Neuronal stem cell (in vitro differentiated cells): ENCODE data around the gene SYNPO.

Experiments
- DNase-seq: peaks from one replicate; pipeline ENCODE4 v3.0.0-alpha.2; 2013; ENCODE audit warnings: low spot score
- H2AFZ ChIP-seq: one replicate; pipeline ENCODE4 v1.6.1; 2013; ENCODE audit warnings: mild to moderate bottlenecking, low read length, inconsistent platforms
- H2AK5ac ChIP-seq: 2 replicates; pipeline ENCODE4 v1.6.1; 2013; ENCODE audit warnings: low read depth, mild to moderate bottlenecking, inconsistent platforms, low read length, moderate library complexity, mixed read lengths
- H2BK120ac ChIP-seq: 2 replicates; pipeline ENCODE4 v1.6.1; 2013; ENCODE audit warnings: low read depth, mild to moderate bottlenecking, inconsistent platforms, low read length, moderate library complexity, mixed read lengths
- H2BK12ac ChIP-seq: one replicate; pipeline ENCODE4 v1.6.1; 2013; ENCODE audit warnings: low read length, inconsistent platforms
- H2BK15ac ChIP-seq: 2 replicates; pipeline ENCODE4 v1.6.1; 2013; ENCODE audit warnings: mild to moderate bottlenecking, low read length, inconsistent platforms, mixed read lengths
- H2BK5ac ChIP-seq: one replicate; pipeline ENCODE4 v1.6.1; 2013; ENCODE audit warnings: inconsistent platforms, mild to moderate bottlenecking, low read length, moderate library complexity
- H3K14ac ChIP-seq: one replicate; pipeline ENCODE4 v1.6.1; 2013; ENCODE audit warnings: low read length, inconsistent platforms
- H3K18ac ChIP-seq: 2 replicates; pipeline ENCODE4 v1.6.1; 2013; ENCODE audit warnings: low read length, inconsistent platforms
- H3K23ac ChIP-seq: 2 replicates; pipeline ENCODE4 v1.6.1; 2013; ENCODE audit warnings: low read depth, mild to moderate bottlenecking, mixed read lengths, low read length, inconsistent platforms; ENCODE audit not compliant: poor library complexity
- H3K27ac ChIP-seq: replicated peaks from 3 replicates; pipeline ENCODE4 v1.5.1; 2013; ENCODE audit warnings: low read length, inconsistent platforms
- H3K27me3 ChIP-seq, 3 experiments: 2 replicates each; pipeline ENCODE4 v1.6.1; 2013; ENCODE audit warnings: low read length in 3 of 3, mild to moderate bottlenecking in 2 of 3, inconsistent platforms in 1 of 3, low read depth in 1 of 3, mixed read lengths in 1 of 3, moderate library complexity in 1 of 3; ENCODE audit not compliant: control insufficient read depth in 3 of 3, insufficient read depth in 3 of 3
- H3K36me3 ChIP-seq, 2 donors: replicated peaks in 1 of 2; 2 replicates each; pipeline ENCODE4 v1.6.1; 2013; ENCODE audit warnings: low read length in 2 of 2; ENCODE audit not compliant: control insufficient read depth in 2 of 2, insufficient read depth in 2 of 2
- H3K4ac ChIP-seq: 2 replicates; pipeline ENCODE4 v1.6.1; 2013; ENCODE audit warnings: inconsistent platforms, mild to moderate bottlenecking, low read length, moderate library complexity
- H3K4me1 ChIP-seq, 2 donors: 1 replicate in 1 of 2; 2 replicates in 1 of 2; pipeline ENCODE4 v1.6.1; 2013; ENCODE audit warnings: low read length in 2 of 2, low read depth in 1 of 2; ENCODE audit not compliant: control insufficient read depth in 2 of 2, insufficient read depth in 1 of 2
- H3K4me2 ChIP-seq: one replicate; pipeline ENCODE4 v1.6.1; 2013; ENCODE audit warnings: mild to moderate bottlenecking, low read length, inconsistent platforms; ENCODE audit not compliant: insufficient read depth, poor library complexity, severe bottlenecking
- H3K4me3 ChIP-seq, 2 donors: 2 replicates each; pipeline ENCODE4 v1.5.1; 2013; ENCODE audit warnings: low read length in 2 of 2, mild to moderate bottlenecking in 2 of 2, inconsistent platforms in 1 of 2, moderate library complexity in 1 of 2
- H3K79me1 ChIP-seq: one replicate; pipeline ENCODE4 v1.6.1; 2013; ENCODE audit warnings: low read depth, mild to moderate bottlenecking, inconsistent platforms, low read length, moderate library complexity
- H3K9ac ChIP-seq: one replicate; pipeline ENCODE4 v1.6.1; 2013; ENCODE audit warnings: mild to moderate bottlenecking, low read depth, low read length, inconsistent platforms; ENCODE audit not compliant: poor library complexity
- H3K9me3 ChIP-seq, 2 donors: replicated peaks in 1 of 2; 2 replicates each; pipeline versions ENCODE3 to v1.6.1; 2013; ENCODE audit warnings: low read length in 2 of 2, mild to moderate bottlenecking in 2 of 2, inconsistent platforms in 1 of 2, low read depth in 1 of 2, mixed read lengths in 1 of 2, moderate library complexity in 1 of 2; ENCODE audit not compliant: control insufficient read depth in 2 of 2, insufficient read depth in 1 of 2
- H4K8ac ChIP-seq: one replicate; pipeline ENCODE4 v1.6.1; 2013; ENCODE audit warnings: low read depth, mild to moderate bottlenecking, inconsistent platforms, low read length, moderate library complexity
- H4K91ac ChIP-seq: one replicate; pipeline ENCODE4 v1.6.1; 2013; ENCODE audit warnings: low read length, low read depth, mild to moderate bottlenecking, inconsistent platforms; ENCODE audit not compliant: poor library complexity
- WGBS, 2 donors: extraction: QIAGEN DNeasy Blood & Tissue Kit; methylation state at CpG; one replicate each; pipeline ENCODE4 v1.1.7; 2013; ENCODE audit warnings: missing lambda C conversion rate in 2 of 2, mixed read lengths in 1 of 2; ENCODE audit not compliant: insufficient read length in 2 of 2, insufficient replicate concordance in 1 of 2; ENCODE audit errors: extremely low coverage in 2 of 2; 5-methylcytosine and 5-hydroxymethylcytosine counted together

Gene SYNPO

GRCh38 chr5:150638488-150639376 lies 1.7 kb upstream of the SYNPO start:
- peaks cover 25 to 38% of the 10 kb centered on the region in 2 donors for H3K4me1 ChIP-seq
- H3K14ac ChIP-seq = no peak overlapping the region

GRCh38 chr5:150639377-150639692 lies 1.1 kb upstream of the SYNPO start:
- no peak overlapping the region for H3K23ac ChIP-seq
- H3K9ac ChIP-seq = no peak overlapping the region
- H2AFZ ChIP-seq = no peak overlapping the region
- H2BK5ac ChIP-seq = peak overlapping the region; percentile 44
- no peaks in the 10 kb centered on the region for H3K36me3 ChIP-seq
- peak overlapping the region; percentile 81 for H3K18ac ChIP-seq
- no peaks in the 10 kb centered on the region for H3K79me1 ChIP-seq
- no peaks in the 10 kb centered on the region for H3K9me3 ChIP-seq
- H3K27me3 ChIP-seq = peaks cover 0 to 26% (median 0%) of the 10 kb centered on the region in 3 experiments
- no peak overlapping the region for H3K27ac ChIP-seq
- DNase-seq = no peak
- H2BK12ac ChIP-seq = no peak overlapping the region
- H3K4ac ChIP-seq = no peak overlapping the region
- H2BK120ac ChIP-seq = peak overlapping the region; percentile 21
- no peak overlapping the region for H4K91ac ChIP-seq
- peak overlapping the region; percentile 68 for H2AK5ac ChIP-seq
- H3K4me2 ChIP-seq = no peak overlapping the region
- H3K14ac ChIP-seq = no peak overlapping the region
- H3K4me1 ChIP-seq = peaks cover 25 to 40% of the 10 kb centered on the region in 2 donors
- H4K8ac ChIP-seq = no peak overlapping the region
- no CpG with 5 or more reads among the region's 3 CpGs for WGBS, 2 donors
- H2BK15ac ChIP-seq = peak overlapping the region; percentile 7
- H3K4me3 ChIP-seq = no peak overlapping the region

More at GRCh38 chr5:150638488-150639376, 1.7 kb upstream of the SYNPO start:
- WGBS, 2 donors = no CpG with 5 or more reads among the region's 6 CpGs
- H3K23ac ChIP-seq = no peak overlapping the region
- DNase-seq = no peak
- no peak overlapping the region for H3K4me3 ChIP-seq
- peak overlapping the region; percentile 68 for H2AK5ac ChIP-seq
- H3K79me1 ChIP-seq = no peaks in the 10 kb centered on the region
- H3K36me3 ChIP-seq = no peaks in the 10 kb centered on the region
- H2BK12ac ChIP-seq = no peak overlapping the region
- H2BK5ac ChIP-seq = peak overlapping the region; percentile 44
- peak overlapping the region; percentile 39 for H3K27ac ChIP-seq
- no peaks in the 10 kb centered on the region for H3K9me3 ChIP-seq
- peak overlapping the region; percentile 21 for H2BK120ac ChIP-seq
- H3K18ac ChIP-seq = peak overlapping the region; percentile 81
- peak overlapping the region; percentile 7 for H2BK15ac ChIP-seq
- H3K27me3 ChIP-seq = peaks cover 0 to 26% (median 0%) of the 10 kb centered on the region in 3 experiments
- H4K8ac ChIP-seq = no peak overlapping the region
- no peak overlapping the region for H3K9ac ChIP-seq
- no peak overlapping the region for H2AFZ ChIP-seq
- H4K91ac ChIP-seq = no peak overlapping the region
- no peak overlapping the region for H3K4me2 ChIP-seq
- H3K4ac ChIP-seq = peak overlapping the region; percentile 37

GRCh38 chr5:150639751-150640150 lies 709 bp upstream of the SYNPO start:
- Histone ChIP-seq H3K36me3 (no peaks in the 10 kb centered on the region), H3K9ac (no peak overlapping the region), H3K4me1 (peaks cover 27 to 44% of the 10 kb centered on the region in 2 donors)

GRCh38 chr5:150641006-150641570 lies 628 bp downstream of the SYNPO start:
- Histone ChIP-seq H3K9me3 (no peaks in the 10 kb centered on the region), H3K4me3 (no peak overlapping the region), H3K4me1 (peaks cover 35 to 50% of the 10 kb centered on the region in 2 donors), H4K91ac (no peak overlapping the region), H3K9ac (no peak overlapping the region), H2BK12ac (peak overlapping the region; percentile 51), H2AK5ac (peak overlapping the region; percentile 10), H3K23ac (no peak overlapping the region), H3K18ac (peak overlapping the region; percentile 83), H3K79me1 (no peaks in the 10 kb centered on the region), H3K4ac (no peak overlapping the region), H3K4me2 (no peak overlapping the region), H2AFZ (peak overlapping the region; percentile 84), H3K27me3 (peaks cover 0 to 20% (median 0%) of the 10 kb centered on the region in 3 experiments), H2BK5ac (no peak overlapping the region), H3K14ac (peak overlapping the region; percentile 11), H2BK120ac (peak overlapping the region; percentile 30), H3K36me3 (no peaks in the 10 kb centered on the region), H4K8ac (no peak overlapping the region), H3K27ac (peak overlapping the region; percentile 5), H2BK15ac (peak overlapping the region; percentile 8)
- no peak for DNase-seq
- no CpG with 5 or more reads among the region's 9 CpGs for WGBS, 2 donors

More at GRCh38 chr5:150639751-150640150, 709 bp upstream of the SYNPO start:
- H3K14ac ChIP-seq = no peak overlapping the region
- WGBS, 2 donors = no CpG with 5 or more reads among the region's 5 CpGs
- H3K23ac ChIP-seq = no peak overlapping the region
- peak overlapping the region; percentile 29 for H3K18ac ChIP-seq
- no peak overlapping the region for H3K4ac ChIP-seq
- H3K27ac ChIP-seq = no peak overlapping the region
- H4K91ac ChIP-seq = no peak overlapping the region
- H2BK12ac ChIP-seq = no peak overlapping the region
- H3K27me3 ChIP-seq = peaks cover 0 to 24% (median 0%) of the 10 kb centered on the region in 3 experiments
- H2BK15ac ChIP-seq = peak overlapping the region; percentile 7
- DNase-seq = no peak
- H3K9me3 ChIP-seq = no peaks in the 10 kb centered on the region
- no peak overlapping the region for H3K4me2 ChIP-seq
- H4K8ac ChIP-seq = no peak overlapping the region
- H2AK5ac ChIP-seq = peak overlapping the region; percentile 68
- H2BK5ac ChIP-seq = no peak overlapping the region
- H3K79me1 ChIP-seq = no peaks in the 10 kb centered on the region
- no peak overlapping the region for H2BK120ac ChIP-seq
- H3K4me3 ChIP-seq = no peak overlapping the region
- H2AFZ ChIP-seq = no peak overlapping the region
